Smooth muscle cell (in vitro differentiated cells): ENCODE results near the gene ALPG. TPM values are rescaled to one million over a fixed set of nuclear protein-coding genes. Genes with fewer than 3 reads are reported as not detected.
"Not testable (repeated sequence)": the region's sequence is repeated elsewhere in the genome, so short reads cannot be mapped to it uniquely, and the experiment has no call there.

ENCODE experiments used
- DNase-seq: peaks from one replicate; lab custom pipeline; 2025; ENCODE audit not compliant: unreplicated experiment; lab: John Stamatoyannopoulos, UW
- H2AFZ ChIP-seq: fragments of 200-600 bp; sonication (generic); 2 replicates; pipeline ENCODE4 v1.6.0; 2016; ENCODE audit warnings: antibody characterized with exemption, low read depth, mild to moderate bottlenecking
- H3F3A ChIP-seq: fragments of 200-600 bp; sonication (generic); 2 replicates; pipeline ENCODE4 v1.6.0; 2017; ENCODE audit warnings: antibody characterized with exemption, low read depth
- H3K27ac ChIP-seq: fragments of 200-600 bp; sonication (generic); 2 replicates; pipeline ENCODE4 v1.5.1; 2016; ENCODE audit warnings: low read depth, mild to moderate bottlenecking
- H3K27me3 ChIP-seq: fragments of 200-600 bp; sonication (generic); 2 replicates; pipeline ENCODE4 v1.6.1; 2016; ENCODE audit warnings: low read depth, mild to moderate bottlenecking
- H3K36me3 ChIP-seq: fragments of 200-600 bp; sonication (generic); 2 replicates; pipeline ENCODE4 v1.5.1; 2016; ENCODE audit warnings: low read depth
- H3K4me1 ChIP-seq: fragments of 200-600 bp; sonication (generic); 2 replicates; pipeline ENCODE4 v1.5.1; 2016; ENCODE audit warnings: low read depth
- H3K4me2 ChIP-seq: fragments of 200-600 bp; sonication (generic); 2 replicates; pipeline ENCODE4 v1.6.0; 2016; ENCODE audit warnings: mild to moderate bottlenecking
- H3K4me3 ChIP-seq: fragments of 200-600 bp; sonication (generic); 2 replicates; pipeline ENCODE4 v1.5.1; 2016; ENCODE audit warnings: mild to moderate bottlenecking
- H3K79me2 ChIP-seq: fragments of 200-600 bp; sonication (generic); 2 replicates; pipeline ENCODE4 v1.6.0; 2016; ENCODE audit warnings: low read depth, mild to moderate bottlenecking
- H3K9ac ChIP-seq: fragments of 200-600 bp; sonication (generic); 2 replicates; pipeline ENCODE4 v1.6.0; 2016; ENCODE audit warnings: low read depth
- H3K9me3 ChIP-seq: fragments of 200-600 bp; sonication (generic); replicated peaks from 2 replicates; pipeline ENCODE4 v1.5.1; 2016; ENCODE audit warnings: low read depth
- H4K20me1 ChIP-seq: fragments of 200-600 bp; sonication (generic); 2 replicates; pipeline ENCODE4 v1.6.0; 2016; ENCODE audit warnings: low read depth
- CTCF ChIP-seq: fragments of 200-600 bp; sonication (generic); IDR thresholded peaks from 2 replicates; pipeline ENCODE4 v1.5.1; 2017; ENCODE audit warnings: borderline replicate concordance, mild to moderate bottlenecking, antibody characterized with exemption; ENCODE audit not compliant: insufficient read depth, poor library complexity, severe bottlenecking
- WGBS: methylation state at CpG from one replicate; pipeline ENCODE4 v1.1.7; 2016; ENCODE audit warnings: low lambda C conversion rate; 5-methylcytosine and 5-hydroxymethylcytosine counted together
- polyA plus RNA-seq: library from polyadenylated mRNA; unstranded; fragments of >200 nt; fragmentation: Nextera tagmentation; extraction: Ambion mirVana; gene quantifications from 2 replicates; pipeline ENCODE4 v1.2.1, GENCODE V29; 2016
- total RNA-seq: library from RNA; depleted of rRNA; stranded (reverse); fragments of >200 nt; gene quantifications from 2 replicates; pipeline ENCODE4 v1.2.3, GENCODE V29; 2014

Gene ALPG
- total and polyA plus RNA-seq, 2 experiments from 2014 or later: not detected

- H3K4me3 ChIP-seq: no peak overlapping the region
- H2AFZ ChIP-seq: no peak overlapping the region
- DNase-seq: no peak
- no peaks in the 10 kb centered on the region for H4K20me1 ChIP-seq
- H3K27me3 ChIP-seq: no peaks in the 10 kb centered on the region
- H3F3A ChIP-seq: no peaks in the 10 kb centered on the region
- H3K4me2 ChIP-seq: no peak overlapping the region
- no peak overlapping the region for H3K9ac ChIP-seq
- no peaks in the 10 kb centered on the region for H3K79me2 ChIP-seq
- H3K9me3 ChIP-seq: no peaks in the 10 kb centered on the region
- H3K4me1 ChIP-seq: no peaks in the 10 kb centered on the region
- WGBS: 87% methylated on average over 14 of the region's 15 CpGs
- no peak for TF ChIP-seq CTCF
- no peaks in the 10 kb centered on the region for H3K36me3 ChIP-seq
- no peak overlapping the region for H3K27ac ChIP-seq
Measured at GRCh38 chr2:232369126-232369951, 37.3 kb upstream of the ALPG start.

- not testable (repeated sequence) for H3K9me3 ChIP-seq, H3K4me2 ChIP-seq, H4K20me1 ChIP-seq, H3K27ac ChIP-seq, H3K27me3 ChIP-seq, H3K9ac ChIP-seq, H3K4me3 ChIP-seq, H3K4me1 ChIP-seq, H3F3A ChIP-seq, H2AFZ ChIP-seq, DNase-seq, H3K36me3 ChIP-seq, H3K79me2 ChIP-seq
- 75% methylated on average over 12 of the region's 12 CpGs for whole genome bisulfite sequencing
Measured at GRCh38 chr2:232370007-232370406, 36.6 kb upstream of the ALPG start.

GRCh38 chr2:232372231-232373208, 34.1 kb upstream of the ALPG start:
- peak overlapping the region; percentile 67 for H3K27ac ChIP-seq
- H3K4me1 ChIP-seq: no peaks in the 10 kb centered on the region
- WGBS: 66% methylated on average over 18 of the region's 18 CpGs
- DNase-seq: no peak
- no peaks in the 10 kb centered on the region for H4K20me1 ChIP-seq
- H3K9me3 ChIP-seq: no peaks in the 10 kb centered on the region
- TF ChIP-seq CTCF: no peak
- no peaks in the 10 kb centered on the region for H3K27me3 ChIP-seq
- H3K79me2 ChIP-seq: no peaks in the 10 kb centered on the region
- no peak overlapping the region for H3K4me2 ChIP-seq
- no peaks in the 10 kb centered on the region for H3K36me3 ChIP-seq
- H3F3A ChIP-seq: no peaks in the 10 kb centered on the region
- no peak overlapping the region for H3K4me3 ChIP-seq
- no peak overlapping the region for H2AFZ ChIP-seq
- no peak overlapping the region for H3K9ac ChIP-seq

- H3K9ac ChIP-seq: no peak overlapping the region
- H4K20me1 ChIP-seq: no peaks in the 10 kb centered on the region
- no peak overlapping the region for H2AFZ ChIP-seq
- no peaks in the 10 kb centered on the region for H3K36me3 ChIP-seq
- H3K4me3 ChIP-seq: no peak overlapping the region
- no peaks in the 10 kb centered on the region for H3K27me3 ChIP-seq
- H3K9me3 ChIP-seq: no peaks in the 10 kb centered on the region
- 95% methylated on average over 1 of the region's 1 CpG for WGBS
- no peak for TF ChIP-seq CTCF
- no peaks in the 10 kb centered on the region for H3K79me2 ChIP-seq
- H3K4me2 ChIP-seq: no peak overlapping the region
- H3K27ac ChIP-seq: no peak overlapping the region
- no peaks in the 10 kb centered on the region for H3F3A ChIP-seq
- no peak for DNase-seq
- no peaks in the 10 kb centered on the region for H3K4me1 ChIP-seq
Measured at GRCh38 chr2:232374356-232374755, 32.3 kb upstream of the ALPG start.
